GM12875 (cell line): ENCODE measurements around the gene LRATD1.

Experiments used
- H3K4me3 ChIP-seq: one replicate; pipeline ENCODE4 v1.5.1; 2011; ENCODE audit warnings: low read depth, low read length, control low read depth
- CTCF ChIP-seq: IDR thresholded peaks from 2 replicates; pipeline ENCODE4 v1.5.1; 2011; ENCODE audit warnings: low read depth, mild to moderate bottlenecking, control low read depth, inconsistent platforms, low read length, moderate library complexity, borderline replicate concordance; ENCODE audit not compliant: insufficient read depth

LRATD1 gene

GRCh38 chr2:14632133-14632936, at the start of gene LRATD1:
Gene LRATD1, plus strand, starts transcription at chr2:14632717. Its CDS starts 1,263 bp downstream, at chr2:14633980.
- H3K4me3 ChIP-seq: no peak within 1 kb of the TSS
- TF ChIP-seq CTCF: no peak

GRCh38 chr2:14583059-14583458, 49.5 kb upstream of the LRATD1 start:
- no peak overlapping the region for H3K4me3 ChIP-seq
- no peak for TF ChIP-seq CTCF

DNA sequence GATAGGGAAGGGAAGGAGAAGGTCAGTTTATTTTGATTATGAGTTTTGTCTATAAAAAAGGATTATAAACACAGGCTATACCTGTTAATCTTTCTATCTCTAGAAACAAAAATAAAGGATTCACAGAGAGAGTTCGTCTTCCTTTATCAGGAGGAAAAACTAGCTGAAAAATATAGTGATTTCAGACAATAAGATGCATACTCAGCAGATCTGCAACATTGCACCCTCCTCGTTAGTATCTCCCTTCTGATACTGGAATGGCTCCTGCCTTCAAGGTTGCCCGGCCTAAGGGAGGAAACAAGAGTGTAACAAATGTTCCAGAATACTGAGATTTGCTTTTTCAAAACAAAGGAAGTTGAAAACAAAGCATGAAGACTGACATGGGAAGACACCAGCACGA, 48.7 kb upstream of the LRATD1 start:
- H3K4me3 ChIP-seq: no peak overlapping the region
- no peak for TF ChIP-seq CTCF

DNA sequence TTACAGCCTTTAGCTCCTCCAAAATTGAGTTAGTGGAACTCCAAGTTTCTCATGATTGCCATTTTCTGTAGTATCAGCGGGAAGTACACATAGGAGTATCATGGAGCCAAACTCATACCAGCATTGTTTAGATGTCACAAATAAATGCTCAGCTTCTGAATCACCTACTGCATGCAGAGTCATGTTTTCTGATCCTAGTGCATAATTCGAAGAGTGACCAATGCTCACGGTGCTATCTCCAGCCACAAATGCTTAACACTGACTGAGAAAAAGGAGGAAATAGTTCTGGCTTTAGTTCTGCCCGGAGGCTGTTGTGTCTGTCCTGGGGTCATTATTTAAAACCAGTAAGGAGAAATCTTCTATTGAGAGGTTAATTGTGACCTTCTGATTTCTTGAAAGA, 45.4 kb upstream of the LRATD1 start:
- no peak for TF ChIP-seq CTCF
- no peak overlapping the region for H3K4me3 ChIP-seq

- no peak for TF ChIP-seq CTCF
- H3K4me3 ChIP-seq: no peak overlapping the region
Observed at GRCh38 chr2:14601156-14601770, 31.3 kb upstream of the LRATD1 start.

- TF ChIP-seq CTCF: no peak
- H3K4me3 ChIP-seq: no peak overlapping the region
Observed at GRCh38 chr2:14602309-14602708, 30.2 kb upstream of the LRATD1 start.

DNA sequence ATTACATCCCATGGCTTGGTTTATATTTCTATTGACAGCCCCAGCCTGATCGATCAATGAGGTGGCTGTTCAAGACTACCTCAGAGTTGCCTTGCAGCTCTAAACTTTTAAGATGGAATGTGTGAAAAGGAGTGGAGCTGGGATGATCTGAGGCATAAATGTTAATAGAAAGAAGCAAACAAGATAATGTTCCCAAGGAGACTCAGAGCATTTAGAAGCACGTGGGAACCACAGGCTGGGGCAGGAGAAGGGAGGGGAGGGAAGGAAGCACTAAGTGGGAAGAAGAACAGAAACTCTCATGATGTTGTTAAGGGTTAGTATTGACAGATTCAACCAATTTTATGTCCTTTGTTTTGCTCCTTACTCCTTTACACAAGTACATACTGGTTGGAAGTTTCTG, 28.8 kb upstream of the LRATD1 start:
- H3K4me3 ChIP-seq: no peak overlapping the region
- TF ChIP-seq CTCF: no peak
